Measurements from ENCODE around the gene DLEU7. TPM values are rescaled to one million over a fixed set of nuclear protein-coding genes. Genes with fewer than 3 reads are reported as not detected.

Gene DLEU7
- total RNA-seq, 1 donor from 2014 or later: not detected

DNA sequence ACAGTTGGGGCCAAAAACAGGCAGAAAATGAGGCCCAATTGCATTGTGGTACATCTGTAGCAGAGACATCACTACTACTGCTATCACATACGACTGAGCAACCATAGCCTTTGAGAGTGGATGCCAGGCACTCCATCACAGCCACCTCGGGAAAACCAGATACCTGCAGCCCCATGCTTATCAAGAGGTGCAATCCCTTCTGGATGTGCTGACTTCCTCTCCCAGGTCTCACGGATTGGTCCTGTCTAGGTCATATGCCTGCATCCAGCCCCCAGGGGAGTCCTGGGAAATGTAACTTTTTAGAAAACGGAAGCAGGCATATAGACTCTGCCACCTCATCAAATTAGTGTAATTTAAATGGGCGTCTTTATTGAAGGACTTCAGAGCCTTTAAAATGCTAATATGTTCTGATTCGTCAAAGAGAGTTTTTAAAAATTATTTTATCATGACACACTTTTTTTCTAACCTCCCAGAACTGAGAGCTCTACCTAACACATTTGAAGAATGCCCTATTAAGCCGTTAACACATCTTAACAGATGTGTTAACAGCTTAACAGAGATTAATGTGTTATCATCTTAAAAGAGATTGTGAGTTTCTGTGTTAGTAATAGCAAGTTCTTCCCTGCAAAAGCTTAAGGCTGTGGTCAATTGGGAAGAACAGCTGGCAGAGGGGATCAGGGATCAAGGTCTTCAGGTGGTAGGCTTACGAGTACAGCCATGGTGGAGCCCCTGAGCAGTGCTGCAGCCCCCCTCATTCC, 63.9 kb downstream of the DLEU7 start:
- Mint-ChIP-seq H3K27ac (no peak overlapping the region), H3K36me3 (ENCODE audit: low read depth) (no peaks in the 10 kb centered on the region), H3K4me3 (no peak overlapping the region), H3K9me3 (peaks cover 4% of the 10 kb centered on the region), H3K4me1 (ENCODE audit: low read depth) (no peaks in the 10 kb centered on the region), H3K27me3 (ENCODE audit: insufficient read depth) (peaks cover 19% of the 10 kb centered on the region)
- intact Hi-C loops (cut with micrococcal nuclease): no loop called here
- DNase-seq (ENCODE audit: low spot score): no peak

Other genes starting within 250 kb of the DLEU7 start
- 57.0 and 62.7 TPM in 2 replicates for gene RNASEH2B, start 66.1 kb upstream of the DLEU7 start, total RNA-seq